NCI-H146 (cell line): ENCODE results near the gene ARHGEF11.
"Not testable (repeated sequence)": the region's sequence is repeated elsewhere in the genome, so short reads cannot be mapped to it uniquely, and the experiment has no call there.

Experiments used
- DNase-seq: peaks from one replicate; lab custom pipeline; 2025; lab: John Stamatoyannopoulos, UW

ARHGEF11 gene, protein sequence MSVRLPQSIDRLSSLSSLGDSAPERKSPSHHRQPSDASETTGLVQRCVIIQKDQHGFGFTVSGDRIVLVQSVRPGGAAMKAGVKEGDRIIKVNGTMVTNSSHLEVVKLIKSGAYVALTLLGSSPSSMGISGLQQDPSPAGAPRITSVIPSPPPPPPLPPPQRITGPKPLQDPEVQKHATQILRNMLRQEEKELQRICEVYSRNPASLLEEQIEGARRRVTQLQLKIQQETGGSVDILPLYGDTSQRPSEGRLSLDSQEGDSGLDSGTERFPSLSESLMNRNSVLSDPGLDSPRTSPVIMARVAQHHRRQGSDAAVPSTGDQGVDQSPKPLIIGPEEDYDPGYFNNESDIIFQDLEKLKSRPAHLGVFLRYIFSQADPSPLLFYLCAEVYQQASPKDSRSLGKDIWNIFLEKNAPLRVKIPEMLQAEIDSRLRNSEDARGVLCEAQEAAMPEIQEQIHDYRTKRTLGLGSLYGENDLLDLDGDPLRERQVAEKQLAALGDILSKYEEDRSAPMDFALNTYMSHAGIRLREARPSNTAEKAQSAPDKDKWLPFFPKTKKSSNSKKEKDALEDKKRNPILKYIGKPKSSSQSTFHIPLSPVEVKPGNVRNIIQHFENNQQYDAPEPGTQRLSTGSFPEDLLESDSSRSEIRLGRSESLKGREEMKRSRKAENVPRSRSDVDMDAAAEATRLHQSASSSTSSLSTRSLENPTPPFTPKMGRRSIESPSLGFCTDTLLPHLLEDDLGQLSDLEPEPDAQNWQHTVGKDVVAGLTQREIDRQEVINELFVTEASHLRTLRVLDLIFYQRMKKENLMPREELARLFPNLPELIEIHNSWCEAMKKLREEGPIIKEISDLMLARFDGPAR (N-terminal part only)

DNA sequence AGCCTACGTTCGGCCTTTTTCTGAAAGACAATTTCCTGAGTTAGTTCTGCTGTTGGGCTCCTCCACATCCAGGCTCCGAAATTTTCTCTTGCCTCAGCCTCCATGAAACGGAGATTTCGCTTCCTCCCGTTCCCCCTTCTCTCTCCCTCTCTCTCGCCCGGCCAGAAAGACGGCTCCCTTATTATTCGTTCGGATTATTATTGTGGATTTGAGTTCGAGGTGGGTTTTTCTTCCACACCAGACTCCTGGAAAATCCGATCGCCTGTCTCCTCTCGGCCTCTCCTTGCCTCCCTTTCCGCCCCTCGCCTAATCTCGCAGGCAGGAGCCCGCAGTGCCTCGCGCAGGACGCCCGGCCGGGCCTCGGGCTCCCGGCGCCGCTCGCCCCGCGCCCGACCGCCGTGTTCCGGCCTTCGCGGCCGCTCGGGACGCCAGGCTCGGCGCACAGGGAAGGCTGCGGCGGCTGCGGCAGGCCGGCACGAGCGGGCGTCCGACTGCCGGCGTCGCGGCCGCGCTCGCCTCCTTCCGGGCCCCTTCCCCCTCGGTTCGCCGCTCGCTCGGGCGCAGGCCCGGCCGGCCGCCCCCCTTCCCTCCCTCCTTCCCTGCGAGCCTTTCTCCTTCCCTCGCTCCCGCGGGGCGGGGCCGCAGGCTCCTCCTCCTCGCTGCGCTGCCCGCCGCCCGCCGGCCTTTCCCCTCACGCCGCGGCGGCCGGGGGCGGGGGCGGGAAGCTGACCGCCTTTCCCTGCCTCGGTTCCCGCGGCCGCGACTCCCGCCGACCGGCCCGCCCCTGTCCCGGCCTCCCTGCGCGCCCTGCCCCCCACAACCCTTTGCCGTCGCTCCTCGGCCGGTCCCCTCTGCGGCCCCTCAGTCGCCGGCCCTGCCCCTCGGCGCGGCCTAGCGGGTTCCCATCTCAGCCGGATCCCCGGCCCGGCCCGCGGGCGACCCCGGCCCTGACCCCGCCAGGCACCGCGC lies at the start of gene ARHGEF11:
Gene ARHGEF11, minus strand, starts transcription at position 493 of the 969 bp plus-strand sequence. CDS start 1,412 bp downstream, outside the sequence.
- peak; percentile 90 for DNase-seq

- no peak for DNase-seq
These were observed 49.5 kb upstream of the ARHGEF11 start for GRCh38 chr1:157095091-157095490.

DNA sequence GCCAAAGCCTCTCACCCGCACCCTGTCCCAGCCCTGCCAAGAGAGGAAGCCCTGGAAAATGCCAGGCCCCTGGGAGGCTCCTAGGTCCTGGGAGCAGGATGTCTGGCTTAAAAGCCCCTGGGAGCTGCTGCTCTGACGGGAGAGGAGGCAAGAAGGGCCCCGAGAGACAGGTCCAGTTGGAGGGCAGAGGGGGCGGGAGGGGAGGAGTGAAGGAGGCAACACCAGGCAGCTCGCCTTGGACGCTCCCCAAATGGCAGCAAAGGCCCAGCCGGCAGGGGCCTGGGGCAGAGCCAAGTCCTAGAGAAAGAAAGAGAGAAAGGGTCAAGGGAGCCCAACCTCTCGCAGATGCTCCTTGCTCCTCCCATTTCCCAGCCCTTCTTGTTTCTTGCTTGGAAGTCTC lies 47.3 kb upstream of the ARHGEF11 start:
- no peak for DNase-seq

DNA sequence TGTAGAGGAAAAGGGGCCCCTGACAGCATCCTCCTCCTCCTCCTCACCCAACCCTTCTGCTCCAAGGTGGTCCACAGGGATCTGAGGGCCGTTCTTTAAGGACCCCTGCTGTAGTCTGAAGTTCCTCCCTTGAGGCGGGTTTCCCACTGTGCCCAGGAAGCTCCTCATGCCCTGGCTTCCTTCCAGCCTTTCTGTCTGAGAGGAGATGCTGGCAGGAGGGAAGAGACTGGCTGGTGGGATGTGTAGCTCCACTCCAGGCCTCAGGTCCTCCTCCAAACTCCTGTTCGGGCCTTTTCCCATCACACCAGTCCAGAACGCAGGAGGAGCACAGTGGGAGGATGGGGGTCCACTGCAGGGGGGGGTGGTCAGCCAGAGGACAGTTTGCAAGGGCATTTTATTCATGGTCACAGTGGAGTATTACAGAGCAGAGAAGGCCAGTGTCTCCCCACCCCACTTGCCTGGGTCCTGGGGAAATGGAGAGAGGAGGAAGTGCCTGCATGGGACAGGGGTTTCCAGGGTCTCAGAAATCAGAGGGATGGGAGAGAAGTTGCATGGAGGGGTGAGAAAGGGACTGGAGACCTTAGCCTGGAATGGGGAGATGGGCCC lies 46.2 kb upstream of the ARHGEF11 start:
- DNase-seq: no peak

- no peak for DNase-seq
These were observed 45.6 kb upstream of the ARHGEF11 start for GRCh38 chr1:157091186-157091585.

DNA sequence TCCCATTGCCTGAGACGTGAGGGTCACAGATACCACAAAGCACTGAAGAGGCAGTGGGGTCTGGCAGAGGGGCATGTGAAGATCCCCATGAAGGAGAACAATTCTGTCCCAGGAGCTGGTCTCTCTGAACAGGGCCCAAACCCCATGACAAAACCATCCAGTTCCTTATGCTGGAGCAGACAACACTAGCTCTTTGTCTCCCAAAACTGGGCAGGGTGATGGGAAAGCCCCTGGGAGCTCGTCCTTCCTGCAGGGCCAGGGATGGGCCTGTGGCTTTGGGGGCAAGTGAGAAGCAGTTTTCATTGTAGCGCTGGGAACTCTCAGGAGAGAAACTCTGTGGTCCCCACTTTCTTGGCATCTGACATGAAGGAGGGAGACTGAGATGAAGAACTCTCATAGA lies 45.2 kb upstream of the ARHGEF11 start:
- DNase-seq: no peak

GRCh38 chr1:157090196-157090647 lies 44.7 kb upstream of the ARHGEF11 start:
- DNase-seq: peak; percentile 59

DNA sequence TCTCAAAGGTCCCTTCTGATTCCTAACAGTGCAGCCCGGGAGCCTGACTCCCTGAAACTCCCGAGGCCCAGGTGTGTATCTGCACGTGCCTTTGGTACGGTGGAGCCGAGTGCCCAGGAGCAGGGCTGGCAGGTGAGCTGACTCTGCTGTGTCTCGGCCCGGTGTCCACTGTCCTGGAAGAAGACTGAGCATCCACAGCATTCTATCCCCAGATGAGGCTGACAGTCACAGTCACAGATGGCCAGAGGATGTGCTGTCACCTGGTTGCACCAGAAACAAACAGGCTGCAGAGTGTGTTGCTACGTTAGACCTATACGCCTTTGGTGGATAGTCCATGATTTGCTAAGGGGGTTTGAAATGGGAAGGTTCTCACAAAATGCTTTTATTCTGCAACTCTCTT lies 44.2 kb upstream of the ARHGEF11 start:
- DNase-seq: no peak

DNA sequence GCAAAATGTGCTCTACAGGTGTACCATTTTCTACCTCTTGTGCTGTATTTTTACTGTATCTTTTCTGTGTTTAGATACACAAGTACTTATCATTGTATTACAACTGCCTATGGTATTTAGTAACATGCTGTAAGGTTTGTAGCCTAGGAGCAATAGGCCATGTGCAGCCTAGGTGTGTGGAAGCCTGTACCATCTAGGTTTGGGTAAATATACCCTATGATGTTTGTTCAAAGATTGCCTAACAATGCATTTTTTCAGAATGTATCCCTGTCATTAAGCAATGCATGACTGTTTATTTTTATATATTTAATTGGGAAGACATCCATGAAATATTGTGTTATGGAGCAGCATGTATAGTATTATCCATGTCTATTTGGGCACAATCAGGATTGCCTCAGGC lies 43.1 kb upstream of the ARHGEF11 start:
- DNase-seq: no peak

- DNase-seq: no peak
These were observed 41.5 kb upstream of the ARHGEF11 start for GRCh38 chr1:157087030-157087429.

GRCh38 chr1:157086299-157086698 lies 40.8 kb upstream of the ARHGEF11 start:
- no peak for DNase-seq

GRCh38 chr1:157085421-157085820 lies 39.9 kb upstream of the ARHGEF11 start:
- DNase-seq: no peak

DNA sequence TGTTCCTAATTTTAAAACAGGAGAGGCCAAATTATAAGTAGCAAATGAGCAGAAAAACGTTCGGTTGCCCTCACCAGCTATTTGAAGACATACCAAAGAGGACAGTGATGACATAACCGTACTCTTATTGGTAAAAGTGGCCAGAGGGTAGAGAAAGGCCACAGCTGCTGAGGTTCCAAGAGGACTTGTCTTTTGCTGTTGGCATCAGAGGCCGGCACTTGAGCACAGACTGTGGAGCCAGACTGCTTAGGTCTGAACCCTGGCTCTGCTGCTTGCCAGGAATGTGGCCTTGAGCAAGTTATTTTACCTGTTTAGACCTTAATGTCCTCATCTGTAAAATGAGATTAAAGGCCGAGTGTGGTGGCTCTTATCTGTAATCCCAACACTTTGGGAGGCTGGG lies 39.2 kb upstream of the ARHGEF11 start:
- no peak for DNase-seq

GRCh38 chr1:157081707-157082106 lies 36.2 kb upstream of the ARHGEF11 start:
- DNase-seq: no peak

- DNase-seq: no peak
These were observed 35.2 kb upstream of the ARHGEF11 start for GRCh38 chr1:157080714-157081113.

DNA sequence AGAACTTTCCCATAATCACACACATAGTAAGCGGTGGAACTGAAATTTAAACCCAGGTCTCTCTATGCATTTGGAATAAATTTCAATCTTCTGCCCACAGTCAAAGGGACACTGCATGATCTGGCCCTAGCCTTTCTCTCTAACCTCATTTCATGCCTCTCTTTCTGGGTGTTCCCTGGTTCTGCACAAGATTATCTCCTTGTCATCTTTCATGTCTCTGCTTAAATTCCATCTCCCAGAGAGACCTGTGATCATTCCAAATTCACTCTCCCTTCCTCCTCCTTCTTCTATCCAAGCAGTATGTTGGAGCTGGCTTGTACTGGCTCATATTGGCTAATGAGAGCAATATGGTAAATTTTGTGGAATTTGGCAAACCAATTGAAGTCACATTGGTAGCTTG lies 31.9 kb upstream of the ARHGEF11 start:
- DNase-seq: no peak

- peak; percentile 81 for DNase-seq
These were observed 28.6 kb upstream of the ARHGEF11 start for GRCh38 chr1:157073944-157074685.

GRCh38 chr1:157069601-157070000 lies 24.1 kb upstream of the ARHGEF11 start:
- DNase-seq: peak; percentile 70

- DNase-seq: not testable (repeated sequence)
These were observed 13.7 kb upstream of the ARHGEF11 start for GRCh38 chr1:157059241-157059640.

GRCh38 chr1:157056269-157056668 lies 10.7 kb upstream of the ARHGEF11 start:
- no peak for DNase-seq

DNA sequence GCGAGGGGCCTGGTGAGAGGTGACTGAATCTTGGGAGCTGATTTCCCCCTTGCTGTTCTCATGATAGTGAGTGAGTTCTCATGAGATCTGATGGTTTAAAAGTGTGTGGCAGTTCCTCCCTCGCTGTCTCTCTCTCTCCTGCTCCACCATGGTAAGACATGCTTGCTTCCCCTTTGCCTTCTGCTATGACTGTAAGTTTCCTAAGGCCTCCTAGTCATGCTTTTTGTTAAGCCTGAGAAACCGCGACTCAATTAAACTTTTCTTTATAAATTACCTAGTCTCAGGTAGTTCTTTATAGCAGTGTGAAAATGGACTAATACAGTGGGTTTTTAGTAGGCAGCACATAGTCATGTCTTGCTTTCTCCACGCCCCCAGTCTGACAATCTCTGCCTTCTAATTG lies 10.2 kb upstream of the ARHGEF11 start:
- DNase-seq: not testable (repeated sequence)
